GM19099 (cell line): ENCODE data around the gene WASF3.

ENCODE experiments used
- POLR2A ChIP-seq: IDR thresholded peaks from 3 replicates; pipeline ENCODE4 v1.6.1; 2011; ENCODE audit warnings: low read depth; ENCODE audit not compliant: insufficient read length; ENCODE audit errors: extremely low read depth

WASF3 gene

DNA sequence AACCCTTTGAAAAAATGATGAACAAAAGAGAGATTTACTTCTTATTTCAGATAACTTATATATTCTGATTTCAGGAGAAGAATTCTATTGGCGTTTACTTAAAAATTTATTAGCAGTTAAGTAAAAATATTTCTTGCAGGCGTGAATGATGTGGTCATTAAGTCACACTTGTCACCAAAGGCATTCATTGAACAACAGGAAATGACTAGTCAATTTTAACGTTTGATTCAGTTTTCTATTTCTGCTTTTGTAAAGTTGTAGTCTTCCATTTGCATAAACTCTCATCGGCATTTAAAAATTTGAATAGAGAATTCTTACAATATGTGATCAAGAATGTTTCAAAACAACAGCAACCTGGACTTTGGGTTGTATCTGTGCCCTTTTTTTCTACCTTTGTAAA lies 119.7 kb downstream of the WASF3 start:
- no peak for TF ChIP-seq POLR2A

DNA sequence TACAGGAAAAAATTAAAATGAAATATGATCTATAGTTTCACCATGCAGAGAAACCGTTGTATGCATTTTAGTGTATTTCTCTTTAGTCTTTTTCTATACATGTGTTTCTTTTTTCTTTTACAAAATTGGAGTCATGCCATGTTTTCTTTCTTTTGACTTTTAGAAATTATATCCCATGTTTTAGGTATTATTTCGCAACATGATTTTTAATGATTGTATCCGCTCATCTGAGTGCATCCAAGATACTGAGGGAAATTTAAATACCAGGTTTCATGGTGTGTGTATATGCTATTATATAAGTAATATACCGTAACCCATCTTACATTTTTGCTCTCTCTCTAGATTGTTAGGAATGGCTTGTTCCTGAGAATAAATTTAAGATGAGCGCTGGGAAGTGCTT lies 120.8 kb downstream of the WASF3 start:
- TF ChIP-seq POLR2A = no peak

DNA sequence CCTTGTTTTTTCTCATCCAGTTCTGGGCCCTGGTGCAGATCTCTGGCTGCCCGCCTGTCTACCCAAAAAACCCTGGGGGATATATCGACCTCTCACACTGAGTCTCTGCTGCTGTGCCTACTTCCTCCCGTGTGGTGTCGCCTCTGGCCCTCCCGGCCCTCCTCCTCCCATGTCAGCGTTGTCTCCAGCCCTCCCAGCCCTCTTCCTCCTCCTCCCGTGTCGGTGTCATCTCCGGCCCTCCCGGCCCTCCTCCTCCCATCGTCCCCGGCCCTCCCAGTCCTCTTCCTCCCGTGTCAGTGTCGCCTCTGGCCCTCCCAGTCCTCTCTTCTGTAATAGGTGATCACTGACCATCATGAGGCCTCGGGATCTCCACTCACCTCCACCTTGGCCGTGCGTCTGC lies 121.3 kb downstream of the WASF3 start:
- TF ChIP-seq POLR2A = no peak

DNA sequence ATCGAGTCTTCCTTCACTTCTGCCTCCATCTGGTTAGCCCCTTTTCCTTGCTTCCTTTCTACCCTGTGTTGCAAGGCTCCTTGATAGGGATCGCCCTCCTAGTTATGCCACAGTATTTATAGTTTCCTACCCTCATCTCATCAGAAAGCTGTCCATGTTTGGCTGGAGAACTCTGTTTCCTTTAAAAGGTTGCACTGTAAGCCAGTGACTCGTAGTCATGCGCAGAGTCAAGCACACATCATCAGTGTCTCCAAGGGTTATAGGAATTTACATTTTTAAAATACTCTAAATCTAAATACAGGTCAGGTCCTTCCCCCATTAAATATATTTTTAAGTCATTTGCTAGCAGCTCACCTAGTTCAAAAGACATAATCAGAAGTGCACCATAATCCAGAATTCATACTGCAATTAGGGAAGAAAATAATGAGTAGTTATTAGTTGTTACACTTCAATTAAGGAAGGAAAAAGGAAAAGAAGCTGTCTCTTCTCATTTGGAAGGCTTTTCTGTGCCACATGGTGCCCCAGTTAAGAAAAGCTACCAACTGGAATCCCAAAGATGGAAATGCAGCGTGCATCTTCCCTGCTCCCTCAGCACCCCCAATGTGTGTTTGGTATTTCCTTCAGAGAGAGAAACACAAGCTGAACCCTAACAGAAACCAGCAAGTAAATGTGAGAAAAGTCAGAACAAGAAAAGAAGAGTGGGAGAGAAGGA lies 122.1 kb downstream of the WASF3 start:
- no peak for TF ChIP-seq POLR2A

DNA sequence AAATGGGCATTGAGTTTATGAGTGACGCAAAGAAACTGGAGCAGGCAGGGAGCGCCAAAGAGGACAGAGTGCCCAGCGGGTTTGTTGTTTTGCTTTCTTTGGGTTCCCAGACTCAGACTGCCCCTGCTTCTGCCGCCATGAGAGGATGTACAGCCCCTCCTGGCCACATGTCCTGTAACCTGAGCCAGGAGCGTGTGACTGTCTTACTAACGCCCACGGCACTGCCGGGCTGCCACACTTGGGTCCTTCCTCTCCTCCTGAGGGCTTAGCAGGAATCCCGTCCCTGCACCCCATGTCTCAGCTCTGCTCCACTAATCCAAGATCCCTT lies 122.6 kb downstream of the WASF3 start:
- TF ChIP-seq POLR2A = no peak

DNA sequence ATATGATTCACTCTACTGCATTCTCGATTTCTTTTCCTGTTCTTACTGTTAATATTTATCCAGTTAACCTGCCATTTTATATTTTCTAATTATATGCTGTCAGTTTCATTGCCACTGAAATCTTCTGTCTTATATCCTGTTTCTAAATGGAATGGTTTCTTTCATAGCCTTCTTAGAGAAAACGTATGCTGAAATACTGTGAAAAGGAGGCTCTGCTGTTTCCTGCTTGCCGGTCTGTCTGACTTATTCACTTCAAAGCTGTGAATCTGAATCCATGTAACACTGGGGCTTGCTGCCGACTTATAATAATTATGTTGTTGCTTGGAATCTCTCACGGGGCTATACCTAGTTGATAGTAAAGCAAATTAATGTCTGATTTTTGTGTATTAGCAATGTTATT lies 123.1 kb downstream of the WASF3 start:
- TF ChIP-seq POLR2A = no peak

DNA sequence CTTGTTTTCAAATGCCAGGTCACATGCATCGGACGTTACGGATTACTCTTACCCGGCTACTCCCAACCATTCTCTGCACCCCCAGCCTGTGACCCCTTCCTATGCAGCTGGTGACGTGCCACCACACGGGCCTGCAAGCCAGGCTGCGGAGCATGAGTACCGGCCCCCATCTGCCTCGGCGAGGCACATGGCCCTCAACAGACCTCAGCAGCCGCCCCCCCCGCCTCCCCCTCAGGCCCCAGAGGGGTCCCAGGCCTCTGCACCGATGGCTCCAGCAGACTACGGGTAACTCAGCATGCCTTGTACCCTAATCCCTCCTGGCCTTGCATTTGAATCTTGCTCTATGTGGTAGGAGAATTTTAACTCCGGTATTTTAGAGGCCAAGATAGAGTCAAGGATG lies 123.6 kb downstream of the WASF3 start:
- no peak for TF ChIP-seq POLR2A

DNA sequence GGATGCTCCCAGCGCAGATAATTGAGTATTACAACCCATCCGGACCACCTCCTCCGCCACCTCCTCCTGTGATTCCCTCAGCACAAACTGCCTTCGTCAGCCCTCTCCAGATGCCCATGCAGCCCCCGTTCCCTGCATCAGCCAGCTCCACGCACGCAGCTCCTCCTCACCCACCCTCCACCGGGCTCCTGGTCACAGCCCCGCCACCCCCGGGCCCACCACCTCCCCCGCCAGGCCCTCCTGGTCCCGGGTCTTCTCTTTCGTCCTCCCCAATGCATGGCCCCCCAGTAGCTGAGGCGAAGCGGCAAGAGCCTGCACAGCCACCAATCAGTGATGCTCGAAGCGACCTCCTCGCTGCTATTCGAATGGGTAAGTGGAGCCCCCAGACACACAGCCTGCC lies 125.1 kb downstream of the WASF3 start:
- no peak for TF ChIP-seq POLR2A

DNA sequence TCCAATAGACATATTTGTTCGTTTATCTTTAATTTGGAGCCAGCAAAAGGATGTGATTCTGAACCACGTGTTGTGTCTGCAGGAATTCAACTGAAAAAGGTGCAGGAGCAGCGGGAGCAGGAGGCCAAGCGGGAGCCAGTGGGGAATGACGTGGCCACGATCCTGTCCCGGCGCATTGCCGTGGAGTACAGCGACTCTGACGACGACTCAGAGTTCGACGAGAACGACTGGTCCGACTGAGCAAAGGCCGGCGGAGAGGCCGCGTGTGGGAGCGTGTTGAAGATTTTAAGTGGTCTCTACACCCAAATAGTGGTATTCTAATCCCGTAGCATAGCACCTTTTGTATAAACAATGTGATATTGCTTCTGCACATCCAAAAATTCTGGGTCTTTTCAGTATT lies 128.1 kb downstream of the WASF3 start:
- TF ChIP-seq POLR2A = no peak

DNA sequence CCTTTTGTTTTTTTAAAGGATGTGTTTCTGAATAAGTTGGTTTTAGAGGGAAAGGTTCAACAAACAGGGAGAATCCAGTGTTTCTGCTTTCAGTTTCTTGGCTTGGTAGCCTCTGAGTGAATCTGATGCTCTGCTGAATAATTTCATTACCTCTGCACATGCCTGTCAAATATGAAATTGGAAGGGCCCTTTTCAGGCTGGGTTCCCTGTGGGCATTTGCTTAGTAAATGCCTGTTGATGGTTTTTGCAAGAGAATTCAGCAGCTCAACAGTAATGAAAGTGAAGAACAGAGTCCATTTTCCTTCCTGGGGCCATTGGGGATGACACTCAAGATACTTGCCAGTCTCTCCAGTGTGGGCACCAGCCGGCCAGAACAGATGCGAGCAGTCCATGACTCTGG lies 128.8 kb downstream of the WASF3 start:
- no peak for TF ChIP-seq POLR2A

DNA sequence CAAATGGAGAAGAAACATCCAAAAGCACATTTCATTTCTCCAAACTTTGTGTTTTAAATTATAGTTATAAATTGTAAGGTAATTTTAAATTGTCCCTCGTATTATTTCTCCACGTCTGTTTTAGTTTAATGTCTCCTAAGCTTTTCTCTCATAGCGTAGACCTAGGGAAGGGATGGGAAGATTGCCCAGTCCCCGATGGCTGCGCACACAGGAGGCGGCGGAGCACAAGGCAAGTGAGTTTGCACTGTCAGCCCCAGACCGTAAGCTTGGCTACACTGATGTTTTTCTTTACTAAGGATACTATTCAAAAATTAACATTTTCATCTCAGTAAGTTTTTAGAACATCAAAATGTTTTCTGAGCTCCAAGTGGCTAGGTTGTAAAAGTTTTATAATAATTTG lies 130.8 kb downstream of the WASF3 start:
- no peak for TF ChIP-seq POLR2A

DNA sequence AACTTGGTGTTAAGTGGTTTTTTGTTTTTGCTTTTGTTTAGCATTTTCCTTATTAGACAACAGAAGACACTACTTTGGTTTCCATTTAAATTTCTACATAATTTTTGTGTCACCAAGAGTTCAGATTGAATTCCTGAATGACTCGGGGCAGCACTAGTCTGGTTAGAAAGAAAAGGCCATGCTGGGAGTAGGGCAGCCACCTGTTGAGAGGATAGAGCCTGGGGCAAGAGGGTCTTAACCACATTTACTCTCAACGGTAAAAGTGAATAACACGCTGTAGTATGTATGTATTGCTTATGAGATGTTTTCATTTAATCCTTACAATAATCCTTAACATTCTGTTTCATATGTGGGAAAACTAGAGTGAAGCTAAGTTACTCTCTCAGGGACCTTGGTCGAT lies 131.5 kb downstream of the WASF3 start:
- TF ChIP-seq POLR2A = no peak

DNA sequence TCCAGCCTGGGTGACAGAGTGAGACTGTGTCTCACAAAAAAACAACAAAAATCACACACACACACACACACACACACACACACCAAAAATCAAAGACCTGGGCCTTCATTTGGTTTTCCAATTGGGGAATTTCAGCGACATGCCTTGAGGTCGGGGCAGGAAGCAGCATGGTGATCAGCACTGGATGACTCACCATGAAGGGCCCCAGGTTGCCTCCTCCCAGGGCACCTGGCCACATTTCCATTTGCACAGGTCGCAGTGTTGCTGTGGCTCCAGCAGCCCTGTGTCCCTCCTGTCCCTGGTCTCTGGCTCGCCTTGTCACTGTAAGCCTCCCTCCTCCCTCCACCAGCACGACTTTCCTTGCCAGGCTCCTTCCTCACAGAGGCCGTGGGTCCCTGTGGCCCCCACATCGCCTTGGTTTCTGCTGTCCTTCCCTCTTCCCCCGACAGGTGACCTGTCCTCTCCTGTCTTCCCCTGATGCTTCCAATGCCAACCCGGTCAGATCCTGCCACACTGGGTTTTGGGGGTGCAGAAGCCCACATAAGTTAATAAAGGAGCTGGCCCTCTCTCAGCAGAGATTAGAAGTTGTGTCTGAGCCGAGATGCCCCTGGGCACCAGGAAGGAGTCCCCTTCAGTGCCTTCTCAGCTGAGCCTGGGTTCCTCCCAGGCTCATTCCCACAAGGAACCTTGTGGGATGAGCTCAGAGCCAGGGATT lies 136.4 kb downstream of the WASF3 start:
- TF ChIP-seq POLR2A = no peak

DNA sequence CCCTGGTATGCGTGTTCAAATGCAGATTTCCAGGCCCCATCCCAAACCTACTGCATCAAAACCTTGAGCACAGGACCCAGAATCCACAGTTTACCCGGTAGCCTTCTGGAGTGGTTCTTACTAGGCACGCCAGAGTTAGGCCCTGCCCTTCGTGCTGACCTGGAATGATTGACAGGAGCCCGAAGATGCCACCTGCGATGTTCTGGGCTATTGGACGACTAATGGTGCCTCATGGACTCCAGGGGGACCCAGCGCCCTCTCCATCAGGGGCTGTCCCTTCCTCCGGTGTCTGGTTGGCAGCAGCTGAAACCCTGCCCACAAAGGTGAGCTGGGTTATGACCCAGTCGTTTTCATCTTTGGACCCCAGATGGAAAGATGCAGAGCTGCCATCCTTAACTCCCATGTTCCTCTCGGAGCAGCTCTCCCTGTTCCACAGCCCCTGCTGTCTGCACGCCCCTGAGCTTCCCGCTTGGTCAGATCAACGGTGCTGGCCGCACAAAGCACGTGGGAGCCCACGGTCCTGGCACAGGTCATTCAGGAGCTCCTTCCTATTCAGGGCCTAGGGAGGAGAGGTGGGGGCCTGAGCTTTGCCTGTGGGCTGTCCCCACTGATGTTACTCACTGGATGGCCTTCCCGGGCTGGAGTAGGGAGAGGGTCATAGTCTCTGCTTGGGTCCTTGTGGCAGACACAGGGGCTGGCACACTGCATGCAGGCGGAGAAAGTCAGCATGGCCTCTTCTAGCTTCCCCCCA lies 137.3 kb downstream of the WASF3 start:
- no peak for TF ChIP-seq POLR2A

DNA sequence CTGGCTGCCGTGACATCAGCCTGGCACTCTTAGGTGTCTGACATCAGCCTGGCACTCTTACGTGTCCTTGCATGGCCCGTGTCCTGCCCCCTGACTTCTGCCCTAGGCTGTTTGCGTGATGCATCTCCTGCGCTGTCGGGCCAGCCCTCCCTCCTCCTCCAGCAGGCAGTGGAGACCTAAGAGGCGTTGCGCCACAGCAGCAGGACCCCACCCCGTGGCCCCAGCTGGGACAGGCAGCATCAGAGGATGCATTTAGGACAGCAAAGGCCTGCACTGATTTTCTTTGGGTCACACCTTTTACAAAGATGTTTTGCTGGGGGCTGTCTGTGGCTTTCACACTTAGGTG lies 137.8 kb downstream of the WASF3 start:
- no peak for TF ChIP-seq POLR2A

DNA sequence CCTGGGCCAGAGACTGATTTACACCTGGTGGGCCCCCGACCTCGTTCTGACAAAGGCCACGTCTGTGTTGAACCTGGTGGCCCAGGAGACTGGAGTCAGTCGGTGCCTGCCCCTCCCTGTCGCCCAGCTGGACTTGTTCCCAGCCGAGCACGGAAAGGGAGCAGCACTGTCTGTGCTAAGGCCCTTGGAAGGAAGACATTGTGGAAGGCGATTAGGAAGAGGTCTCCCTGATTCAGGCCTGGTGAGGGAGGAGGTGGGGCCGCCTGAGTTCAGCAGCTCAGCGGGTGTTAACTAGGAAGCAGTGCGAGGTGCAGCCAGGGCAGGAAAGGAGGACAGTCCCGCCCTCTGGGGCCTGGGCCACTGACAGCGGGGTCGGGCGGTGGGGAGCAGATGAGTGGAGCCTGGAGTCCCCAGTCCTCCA lies 138.4 kb downstream of the WASF3 start:
- no peak for TF ChIP-seq POLR2A
